ENCODE data around the gene USP4. TPM values are rescaled to one million over a fixed set of nuclear protein-coding genes. Genes with fewer than 3 reads are reported as not detected.

USP4 gene
- total RNA-seq, 1 donor from 2014 or later = 25.5 TPM

DNA sequence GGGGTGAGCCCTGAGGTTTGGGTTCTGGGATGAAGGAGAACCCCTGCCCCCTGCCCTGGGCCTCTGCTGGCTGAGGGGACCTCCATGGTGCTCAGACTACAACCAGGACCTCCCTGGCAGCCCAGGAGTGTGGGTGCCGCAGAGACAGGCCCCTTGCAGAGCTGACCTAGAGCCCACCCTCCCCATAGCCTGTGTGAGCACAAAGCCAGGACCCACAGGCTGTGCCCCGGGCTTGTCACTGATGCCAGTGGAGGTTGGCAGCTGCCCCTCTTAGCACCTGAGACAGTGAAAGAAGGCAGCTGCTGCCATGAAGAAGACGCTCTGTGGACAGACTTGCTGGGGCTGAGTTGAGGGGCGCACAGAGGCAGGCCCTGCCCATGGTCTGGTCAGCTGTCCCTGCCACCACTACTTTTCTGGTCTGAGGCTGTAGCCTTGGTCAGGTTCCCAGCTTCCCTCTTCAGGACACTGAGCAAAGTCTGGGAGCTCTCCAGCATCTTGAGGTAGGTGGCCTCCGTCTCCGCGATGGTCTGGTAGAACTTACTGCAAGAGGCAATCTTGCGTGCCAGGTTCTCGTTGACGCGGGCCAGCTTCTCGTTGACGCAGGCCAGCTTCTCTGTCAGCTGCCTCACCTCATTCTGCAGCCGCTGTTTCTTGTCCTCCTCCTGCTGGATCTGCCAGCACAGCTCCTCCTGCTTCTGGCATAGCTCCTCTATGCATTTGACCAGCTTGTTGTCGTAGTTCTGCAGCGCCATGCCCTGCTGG is 23.0 kb downstream of the USP4 start:
- Histone ChIP-seq H3K36me3 (ENCODE audit: control insufficient read depth, insufficient read depth, low read length) (peaks cover 20% of the 10 kb centered on the region), H3K4me3 (ENCODE audit: low read depth, low read length) (no peak overlapping the region), H3K27me3 (ENCODE audit: control insufficient read depth, insufficient read depth, low read length) (no peaks in the 10 kb centered on the region)
- DNase-seq (ENCODE audit: low read depth) (no peak), FAIRE-seq (no peak)
- TF ChIP-seq, protein P1, sequence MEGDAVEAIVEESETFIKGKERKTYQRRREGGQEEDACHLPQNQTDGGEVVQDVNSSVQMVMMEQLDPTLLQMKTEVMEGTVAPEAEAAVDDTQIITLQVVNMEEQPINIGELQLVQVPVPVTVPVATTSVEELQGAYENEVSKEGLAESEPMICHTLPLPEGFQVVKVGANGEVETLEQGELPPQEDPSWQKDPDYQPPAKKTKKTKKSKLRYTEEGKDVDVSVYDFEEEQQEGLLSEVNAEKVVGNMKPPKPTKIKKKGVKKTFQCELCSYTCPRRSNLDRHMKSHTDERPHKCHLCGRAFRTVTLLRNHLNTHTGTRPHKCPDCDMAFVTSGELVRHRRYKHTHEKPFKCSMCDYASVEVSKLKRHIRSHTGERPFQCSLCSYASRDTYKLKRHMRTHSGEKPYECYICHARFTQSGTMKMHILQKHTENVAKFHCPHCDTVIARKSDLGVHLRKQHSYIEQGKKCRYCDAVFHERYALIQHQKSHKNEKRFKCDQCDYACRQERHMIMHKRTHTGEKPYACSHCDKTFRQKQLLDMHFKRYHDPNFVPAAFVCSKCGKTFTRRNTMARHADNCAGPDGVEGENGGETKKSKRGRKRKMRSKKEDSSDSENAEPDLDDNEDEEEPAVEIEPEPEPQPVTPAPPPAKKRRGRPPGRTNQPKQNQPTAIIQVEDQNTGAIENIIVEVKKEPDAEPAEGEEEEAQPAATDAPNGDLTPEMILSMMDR (IDR thresholded peaks at IDR 0.05; ENCODE audit: insufficient read depth, low read length, severe bottlenecking) = no peak

DNA sequence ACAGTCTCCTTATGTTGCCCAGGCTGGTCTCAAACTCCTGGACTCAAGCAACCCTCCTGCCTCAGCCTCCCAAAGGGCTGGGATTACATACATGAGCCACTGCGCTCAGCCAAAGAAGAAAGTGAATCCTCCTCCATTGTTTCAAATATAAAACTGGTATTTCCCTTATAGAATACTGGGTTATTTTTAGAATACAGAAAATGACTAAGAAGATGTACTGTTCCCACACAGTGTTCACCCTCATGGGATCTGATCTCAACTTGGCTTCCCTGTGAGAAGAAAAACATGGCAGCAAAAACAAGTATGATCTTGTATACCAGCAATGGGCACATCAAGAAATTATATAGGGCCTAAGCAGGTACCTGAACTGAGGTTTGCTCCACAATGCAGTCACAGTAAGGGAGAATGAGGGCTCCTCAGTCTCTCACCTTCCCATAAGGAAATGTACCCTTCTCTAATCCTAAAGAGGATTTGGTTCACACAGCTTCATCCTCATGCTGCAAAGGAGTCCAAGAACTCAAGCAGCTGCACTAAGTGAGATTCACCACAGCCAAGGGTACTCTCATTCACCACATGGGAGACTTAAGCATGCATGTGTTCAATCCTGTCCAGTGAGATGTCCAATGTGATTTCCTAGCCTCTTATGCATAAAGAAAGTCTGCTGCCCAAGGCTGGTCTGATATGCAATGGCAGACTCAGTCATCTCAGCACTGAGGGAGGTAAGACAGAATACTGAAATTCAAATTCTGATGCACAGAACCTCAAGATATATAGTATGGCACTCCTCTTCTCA is 25.8 kb downstream of the USP4 start:
- no peak for FAIRE-seq
- Histone ChIP-seq H3K4me3 (ENCODE audit: low read depth, low read length) (no peak overlapping the region), H3K36me3 (ENCODE audit: control insufficient read depth, insufficient read depth, low read length) (peaks cover 26% of the 10 kb centered on the region), H3K27me3 (ENCODE audit: control insufficient read depth, insufficient read depth, low read length) (no peaks in the 10 kb centered on the region)
- TF ChIP-seq, protein P1 (IDR thresholded peaks at IDR 0.05; ENCODE audit: insufficient read depth, low read length, severe bottlenecking) = no peak
- DNase-seq (ENCODE audit: low read depth) = peak; percentile 57

DNA sequence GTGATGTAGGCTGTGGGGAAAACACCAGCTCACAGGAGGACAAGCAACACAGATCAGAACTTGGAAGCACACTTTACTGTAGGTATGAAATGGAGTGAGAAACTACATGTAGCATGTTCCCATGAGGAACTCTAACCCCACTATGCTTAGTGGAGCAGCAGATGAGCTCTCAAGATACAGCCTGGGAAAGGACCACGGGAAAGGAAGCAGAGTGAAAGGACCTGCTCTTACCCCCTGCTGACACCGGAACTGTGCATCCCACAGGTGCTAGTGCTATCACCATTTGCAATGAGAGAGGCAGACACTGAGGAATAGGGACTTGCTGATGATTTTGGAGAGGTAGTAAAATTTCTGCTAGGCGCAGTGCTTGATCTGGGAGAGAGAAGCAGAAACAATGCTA is 28.6 kb downstream of the USP4 start:
- DNase-seq (ENCODE audit: low read depth) = no peak
- no peak for FAIRE-seq
- TF ChIP-seq, protein P1 (IDR thresholded peaks at IDR 0.05; ENCODE audit: insufficient read depth, low read length, severe bottlenecking) = no peak
- Histone ChIP-seq H3K4me3 (ENCODE audit: low read depth, low read length) (no peak overlapping the region), H3K27me3 (ENCODE audit: control insufficient read depth, insufficient read depth, low read length) (no peaks in the 10 kb centered on the region), H3K36me3 (ENCODE audit: control insufficient read depth, insufficient read depth, low read length) (peaks cover 19% of the 10 kb centered on the region)

DNA sequence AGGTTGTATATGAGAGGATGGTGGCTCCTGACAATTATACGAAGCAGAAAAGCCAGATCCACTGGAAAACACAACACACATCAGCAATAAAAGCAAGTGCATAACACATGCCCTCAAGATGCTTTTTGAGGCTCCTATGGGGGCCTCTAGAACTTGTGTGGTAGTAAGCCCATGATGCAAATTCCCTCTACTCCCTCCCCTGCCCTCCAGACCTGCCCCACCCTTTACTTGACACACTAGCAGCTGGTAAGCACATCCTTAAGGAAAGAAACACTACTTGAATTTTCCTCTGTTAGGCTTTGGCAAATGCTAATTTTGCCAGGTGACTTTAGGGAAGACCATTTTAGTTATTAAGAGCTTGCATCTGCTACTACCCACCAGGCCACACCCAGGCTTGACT is 29.2 kb downstream of the USP4 start:
- FAIRE-seq = no peak
- Histone ChIP-seq H3K36me3 (ENCODE audit: control insufficient read depth, insufficient read depth, low read length) (peaks cover 20% of the 10 kb centered on the region), H3K4me3 (ENCODE audit: low read depth, low read length) (no peak overlapping the region), H3K27me3 (ENCODE audit: control insufficient read depth, insufficient read depth, low read length) (no peaks in the 10 kb centered on the region)
- DNase-seq (ENCODE audit: low read depth) = no peak
- TF ChIP-seq, protein P1 (IDR thresholded peaks at IDR 0.05; ENCODE audit: insufficient read depth, low read length, severe bottlenecking) = no peak

DNA sequence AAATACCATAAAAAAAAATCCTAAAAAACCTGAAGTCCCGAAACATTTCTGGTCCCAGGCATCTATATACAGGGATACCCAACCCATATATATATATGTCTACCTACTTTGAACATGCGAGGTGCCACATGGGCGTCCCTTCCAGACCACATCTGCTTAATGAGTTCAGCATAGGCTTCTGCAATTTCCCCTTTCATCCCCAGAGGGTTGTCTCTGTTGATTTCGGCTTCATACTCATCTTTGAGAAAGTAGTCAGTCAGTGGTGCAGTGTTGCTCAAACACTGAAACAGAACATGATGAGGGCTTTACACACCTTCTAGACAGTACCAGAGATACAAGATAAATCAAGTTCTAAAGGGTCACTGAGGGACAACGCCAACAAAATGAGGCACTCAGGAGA is 34.2 kb downstream of the USP4 start:
- Histone ChIP-seq H3K36me3 (ENCODE audit: control insufficient read depth, insufficient read depth, low read length) (peaks cover 18% of the 10 kb centered on the region), H3K4me3 (ENCODE audit: low read depth, low read length) (no peak overlapping the region), H3K27me3 (ENCODE audit: control insufficient read depth, insufficient read depth, low read length) (no peaks in the 10 kb centered on the region)
- no peak for FAIRE-seq
- DNase-seq (ENCODE audit: low read depth) = no peak
- TF ChIP-seq, protein P1 (IDR thresholded peaks at IDR 0.05; ENCODE audit: insufficient read depth, low read length, severe bottlenecking) = no peak
